Measurements from ENCODE around the gene DNAJC15.

The DNAJC15 gene

GRCh38 chr13:43081866-43082265 is 58.5 kb downstream of the DNAJC15 start:
- no peak for DNase-seq (ENCODE audit: low read depth in 1 of 2, low spot score in 1 of 2)

- no peak for DNase-seq (ENCODE audit: low read depth in 1 of 2, low spot score in 1 of 2)
These were observed 60.4 kb downstream of the DNAJC15 start for GRCh38 chr13:43083750-43084149.

- DNase-seq (ENCODE audit: low read depth in 1 of 2, low spot score in 1 of 2), result no peak
These were observed 62.2 kb downstream of the DNAJC15 start for GRCh38 chr13:43085545-43085944.

GRCh38 chr13:43086181-43086580 is 62.8 kb downstream of the DNAJC15 start:
- no peak for DNase-seq (ENCODE audit: low read depth in 1 of 2, low spot score in 1 of 2)

GRCh38 chr13:43088093-43088511 is 64.7 kb downstream of the DNAJC15 start:
- DNase-seq (ENCODE audit: low read depth in 1 of 2, low spot score in 1 of 2), result no peak

- no peak for DNase-seq (ENCODE audit: low read depth in 1 of 2, low spot score in 1 of 2)
These were observed 66.6 kb downstream of the DNAJC15 start for GRCh38 chr13:43089912-43090498.

GRCh38 chr13:43094901-43095300 is 71.5 kb downstream of the DNAJC15 start:
- DNase-seq (ENCODE audit: low read depth in 1 of 2, low spot score in 1 of 2), result no peak

- no peak for DNase-seq (ENCODE audit: low read depth in 1 of 2, low spot score in 1 of 2)
These were observed 72.7 kb downstream of the DNAJC15 start for GRCh38 chr13:43095771-43096719.

GRCh38 chr13:43100667-43101066 is 77.3 kb downstream of the DNAJC15 start:
- no peak for DNase-seq (ENCODE audit: low read depth in 1 of 2, low spot score in 1 of 2)

GRCh38 chr13:43102304-43102703 is 78.9 kb downstream of the DNAJC15 start:
- no peak for DNase-seq (ENCODE audit: low read depth in 1 of 2, low spot score in 1 of 2)

GRCh38 chr13:43107780-43108179 is 84.4 kb downstream of the DNAJC15 start:
- DNase-seq (ENCODE audit: low read depth in 1 of 2, low spot score in 1 of 2), result no peak

GRCh38 chr13:43110036-43110435 is 86.7 kb downstream of the DNAJC15 start:
- no peak for DNase-seq (ENCODE audit: low read depth in 1 of 2, low spot score in 1 of 2)

GRCh38 chr13:43110658-43111057 is 87.3 kb downstream of the DNAJC15 start:
- no peak for DNase-seq (ENCODE audit: low read depth in 1 of 2, low spot score in 1 of 2)

- no peak for DNase-seq (ENCODE audit: low read depth in 1 of 2, low spot score in 1 of 2)
These were observed 88.4 kb downstream of the DNAJC15 start for GRCh38 chr13:43111559-43112400.

GRCh38 chr13:43113603-43114002 is 90.2 kb downstream of the DNAJC15 start:
- no peak for DNase-seq (ENCODE audit: low read depth in 1 of 2, low spot score in 1 of 2)

- no peak for DNase-seq (ENCODE audit: low read depth in 1 of 2, low spot score in 1 of 2)
These were observed 91.1 kb downstream of the DNAJC15 start for GRCh38 chr13:43114504-43114903.

- no peak for DNase-seq (ENCODE audit: low read depth in 1 of 2, low spot score in 1 of 2)
These were observed 91.8 kb downstream of the DNAJC15 start for GRCh38 chr13:43115141-43115540.

GRCh38 chr13:43116242-43116641 is 92.9 kb downstream of the DNAJC15 start:
- DNase-seq (ENCODE audit: low read depth in 1 of 2, low spot score in 1 of 2), result no peak

- no peak for DNase-seq (ENCODE audit: low read depth in 1 of 2, low spot score in 1 of 2)
These were observed 95.1 kb downstream of the DNAJC15 start for GRCh38 chr13:43118521-43118920.

GRCh38 chr13:43119206-43119605 is 95.8 kb downstream of the DNAJC15 start:
- DNase-seq (ENCODE audit: low read depth in 1 of 2, low spot score in 1 of 2), result no peak

- DNase-seq (ENCODE audit: low read depth in 1 of 2, low spot score in 1 of 2), result no peak
These were observed 99.4 kb downstream of the DNAJC15 start for GRCh38 chr13:43122791-43123190.

GRCh38 chr13:43123856-43124255 is 100.5 kb downstream of the DNAJC15 start:
- DNase-seq (ENCODE audit: low read depth in 1 of 2, low spot score in 1 of 2), result no peak

Measured in activated CD4-positive, alpha-beta T cell treated with anti-CD3 and anti-CD28 coated beads, Interleukin-2, amount 50 U/mL, for 24 hours (primary cell).